ENCODE measurements around the gene SOX18. TPM values are rescaled to one million over a fixed set of nuclear protein-coding genes. Genes with fewer than 3 reads are reported as not detected.

Gene SOX18
- total and polyA plus RNA-seq, 2 of the 13 experiments (the other 11 are each of a cell fraction or from before 2014, with no cell fraction given), result 1.6 to 1.9 TPM

GRCh38 chr20:64053841-64054661, 4.6 kb upstream of the SOX18 start (continued):
- 0 out of 2 replicates have a peak, but pooled peaks have one; percentile 31 for TF ChIP-seq ZNF362 (CRISPR knock-in tag; IDR thresholded peaks at IDR 0.05; ENCODE audit: borderline replicate concordance)
- no peak for TF ChIP-seq ZBTB40 (IDR thresholded peaks at IDR 0.05)
- TF ChIP-seq ZBTB40 (CRISPR knock-in tag; IDR thresholded peaks at IDR 0.05), result no peak
- peak; percentile 93 for TF ChIP-seq ZBTB7A (CRISPR knock-in tag; IDR thresholded peaks at IDR 0.05)
- peak; percentile 52; the same call in 1 of the 2 replicates for TF ChIP-seq AFF4 (CRISPR knock-in tag; IDR thresholded peaks at IDR 0.05)
- peak; percentile 72 for TF ChIP-seq THAP11 (CRISPR knock-in tag; IDR thresholded peaks at IDR 0.05)
- no peak for TF ChIP-seq PRMT3 (CRISPR knock-in tag; IDR thresholded peaks at IDR 0.05; ENCODE audit: borderline replicate concordance, low read depth)
- TF ChIP-seq E2F5 (CRISPR knock-in tag; conservative IDR thresholded peaks at IDR 0.05), result no peak
- TF ChIP-seq KDM6A (CRISPR knock-in tag; IDR thresholded peaks at IDR 0.05; ENCODE audit: low read depth), result peak; percentile 29; the same call in 1 of the 2 replicates
- 0 out of 2 replicates have a peak, but pooled peaks have one; percentile 16 for TF ChIP-seq ZNF784 (CRISPR knock-in tag; IDR thresholded peaks at IDR 0.05; ENCODE audit: borderline replicate concordance)
- peak; percentile 76; the same call in 1 of the 2 replicates for TF ChIP-seq SATB2 (CRISPR knock-in tag; IDR thresholded peaks at IDR 0.05)
- peak; percentile 55; the same call in 1 of the 2 replicates for TF ChIP-seq TBP (CRISPR knock-in tag; IDR thresholded peaks at IDR 0.05)

Measured in HepG2 (cell line).